ENCODE measurements around the gene PNMA6A.
"Not testable (repeated sequence)": the region's sequence is repeated elsewhere in the genome, so short reads cannot be mapped to it uniquely, and the experiment has no call there.

- TF ChIP-seq EZH2phosphoT487 (conservative IDR thresholded peaks at IDR 0.05; ENCODE audit: low read length); CTCF (IDR thresholded peaks at IDR 0.05; ENCODE audit: insufficient read depth, low read length, poor library complexity, severe bottlenecking): not testable (repeated sequence)
Measured at GRCh38 chrX:153083238-153083923, 11.1 kb downstream of the PNMA6A start.

Data from SU-DHL-6 (cell line).